GM10248 (cell line): ENCODE results near the gene GPR173.

Source experiments
- CTCF ChIA-PET: fragments of 300-600 bp; sonication (Branson Sonifier 250); formaldehyde crosslinking; extraction: SDS; loops from one replicate; lab custom pipeline; 2021; ENCODE audit warnings: antibody characterized with exemption; lab: Yijun Ruan, JAX
- POLR2A ChIA-PET: fragments of 350-650 bp; sonication (Branson Sonifier 250); formaldehyde crosslinking; extraction: SDS; loops from one replicate; lab custom pipeline; 2020; ENCODE audit warnings: antibody characterized with exemption; lab: Yijun Ruan, JAX
- DNase-seq: peaks from one replicate; pipeline ENCODE4 v3.0.0; 2012; ENCODE audit errors: extremely low spot score
- CTCF ChIP-seq: IDR thresholded peaks from 2 replicates; pipeline ENCODE4 v1.5.1; 2012; ENCODE audit warnings: mild to moderate bottlenecking, low read depth; ENCODE audit errors: extremely low read depth, missing control alignments, control extremely low read depth

Gene GPR173, protein sequence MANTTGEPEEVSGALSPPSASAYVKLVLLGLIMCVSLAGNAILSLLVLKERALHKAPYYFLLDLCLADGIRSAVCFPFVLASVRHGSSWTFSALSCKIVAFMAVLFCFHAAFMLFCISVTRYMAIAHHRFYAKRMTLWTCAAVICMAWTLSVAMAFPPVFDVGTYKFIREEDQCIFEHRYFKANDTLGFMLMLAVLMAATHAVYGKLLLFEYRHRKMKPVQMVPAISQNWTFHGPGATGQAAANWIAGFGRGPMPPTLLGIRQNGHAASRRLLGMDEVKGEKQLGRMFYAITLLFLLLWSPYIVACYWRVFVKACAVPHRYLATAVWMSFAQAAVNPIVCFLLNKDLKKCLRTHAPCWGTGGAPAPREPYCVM

DNA sequence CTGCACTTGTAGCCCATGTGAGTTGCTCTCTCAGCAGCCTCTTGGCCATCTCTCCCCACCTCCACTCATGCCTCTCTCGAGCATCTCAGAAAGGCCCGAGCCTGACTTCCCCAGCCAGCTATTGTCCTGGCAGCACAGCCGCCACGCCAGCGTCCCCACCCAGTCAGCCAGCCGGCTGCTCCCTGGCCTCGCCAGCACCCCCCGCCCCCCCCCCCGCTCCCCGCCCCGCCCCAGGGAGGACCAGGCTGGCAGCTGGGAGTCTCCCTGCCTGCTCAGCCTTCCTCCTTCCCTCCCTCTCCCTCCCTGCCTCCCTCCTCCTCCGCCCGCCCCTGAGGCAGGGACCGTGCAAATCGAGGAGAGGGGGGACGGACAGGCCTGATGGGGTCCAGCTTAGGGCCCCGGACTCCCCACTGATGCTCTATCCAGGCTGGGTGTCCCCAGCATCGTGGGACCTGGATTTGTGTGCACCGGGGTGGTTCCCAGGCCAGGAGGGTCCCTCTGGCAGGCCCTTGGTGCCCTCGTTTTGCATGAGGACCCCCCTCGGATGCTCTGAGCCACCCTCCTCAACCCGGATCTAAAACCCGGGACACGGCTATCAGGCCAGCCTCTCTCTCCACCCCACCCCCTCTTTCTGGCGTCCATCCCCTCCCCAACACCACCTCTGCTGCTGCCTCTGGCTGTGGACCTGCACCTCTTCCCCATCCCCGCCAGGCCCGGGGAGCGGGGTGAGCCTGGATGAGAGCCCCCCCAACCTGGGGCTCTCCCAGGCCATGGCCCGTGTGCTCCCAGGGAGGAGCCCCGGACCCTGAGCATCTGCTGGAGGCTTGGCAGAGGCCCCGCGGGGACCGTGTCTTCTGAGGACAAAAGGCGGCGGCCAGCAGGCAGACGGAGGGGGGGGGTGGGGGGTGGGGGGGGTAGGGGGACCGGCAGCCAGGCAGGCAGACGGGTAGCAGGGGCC, at the start of gene GPR173:
Gene GPR173, plus strand, starts transcription at position 621 of the 958 bp plus-strand sequence. CDS start 27,833 bp downstream, outside the sequence.
- ChIA-PET CTCF (no interaction called here), POLR2A (no interaction called here)
- no peak for TF ChIP-seq CTCF
- DNase-seq: no peak

GRCh38 chrX:53000447-53001135, 48.0 kb upstream of the GPR173 start:
- ChIA-PET POLR2A (no interaction called here), CTCF (interaction anchor here (1.7 kb wide), 1 partner anchor 11 kb away, joined by 3 read pairs; no protein-coding TSS in a partner anchor)
- TF ChIP-seq CTCF: no peak
- no peak for DNase-seq

DNA sequence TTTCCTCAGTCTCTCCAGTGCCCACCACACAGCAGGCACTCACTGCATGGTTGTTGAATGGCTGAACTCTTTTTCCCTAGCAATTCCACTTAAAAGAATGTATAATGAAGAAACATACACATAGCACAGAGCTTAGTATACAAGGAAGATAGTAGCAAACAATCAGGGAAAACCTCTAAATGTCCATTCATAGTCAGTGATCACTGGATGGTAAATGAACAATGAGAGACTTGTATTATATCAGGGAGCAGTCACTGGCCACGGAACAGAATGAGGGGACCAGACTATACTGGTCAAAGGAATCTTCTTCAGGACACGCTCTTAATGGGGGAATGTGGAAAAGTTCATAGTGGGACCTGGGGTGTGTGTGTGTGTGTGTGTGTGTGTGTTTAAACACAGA, 46.6 kb upstream of the GPR173 start:
- CTCF ChIA-PET: interaction anchor here (1.1 kb wide), 1 partner anchor 13 kb away, joined by 3 read pairs; no protein-coding TSS in a partner anchor
- DNase-seq: no peak
- no peak for TF ChIP-seq CTCF
- POLR2A ChIA-PET: no interaction called here

- TF ChIP-seq CTCF: no peak
- ChIA-PET POLR2A (no interaction called here), CTCF (interaction anchor here (1.1 kb wide), 1 partner anchor 14 kb away, joined by 3 read pairs; no protein-coding TSS in a partner anchor)
- no peak for DNase-seq
Measured at GRCh38 chrX:53003111-53003510, 45.5 kb upstream of the GPR173 start.

GRCh38 chrX:53004038-53004437, 44.6 kb upstream of the GPR173 start:
- POLR2A ChIA-PET: interaction anchor here (0.6 kb wide), 1 partner anchor 82 kb away, joined by 3 read pairs; no protein-coding TSS in a partner anchor
- CTCF ChIA-PET: no interaction called here
- TF ChIP-seq CTCF: no peak
- DNase-seq: no peak

- DNase-seq: no peak
- ChIA-PET POLR2A (no interaction called here), CTCF (no interaction called here)
Measured at GRCh38 chrX:53004811-53005210, 43.8 kb upstream of the GPR173 start.

More at GRCh38 chrX:53004811-53005210, 43.8 kb upstream of the GPR173 start:
- no peak for TF ChIP-seq CTCF
